WTC11 (cell line): ENCODE measurements around the gene PRUNE2. TPM values are rescaled to one million over a fixed set of nuclear protein-coding genes. Genes with fewer than 3 reads are reported as not detected.

Source experiments
- ATAC-seq: fragments of 200-7000 bp; cut with Tn5 transposase; 2 replicates; pipeline ENCODE4 v1.10.0; 2021; ENCODE audit warnings: mild to moderate bottlenecking, moderate library complexity
- CTCF ChIA-PET: fragments of 300-600 bp; sonication (Branson Sonifier 250); formaldehyde crosslinking; loops from one replicate; lab custom pipeline; 2021; ENCODE audit warnings: antibody characterized with exemption; lab: Charles Lee
- POLR2A ChIA-PET: fragments of 350-600 bp; sonication (Branson Sonifier 250); formaldehyde crosslinking; loops from one replicate; lab custom pipeline; 2021; ENCODE audit warnings: antibody characterized with exemption; lab: Charles Lee
- DNase-seq: peaks from one replicate; pipeline ENCODE4 v3.0.0; 2021; ENCODE audit warnings: low spot score
- H3K27ac Mint-ChIP-seq: 2 replicates; pipeline ENCODE4 v1.8.0; 2021; ENCODE audit warnings: mixed read lengths
- H3K27me3 Mint-ChIP-seq: 2 replicates; pipeline ENCODE4 v1.8.0; 2021; ENCODE audit warnings: low read depth, mild to moderate bottlenecking, moderate library complexity, mixed read lengths
- H3K36me3 Mint-ChIP-seq: 2 replicates; pipeline ENCODE4 v1.8.0; 2021; ENCODE audit warnings: mixed read lengths
- H3K4me1 Mint-ChIP-seq: 2 replicates; pipeline ENCODE4 v1.8.0; 2022; ENCODE audit warnings: mixed read lengths
- H3K4me3 Mint-ChIP-seq: 2 replicates; pipeline ENCODE4 v1.8.0; 2021; ENCODE audit warnings: mild to moderate bottlenecking, moderate library complexity, mixed read lengths
- H3K9me3 Mint-ChIP-seq: 2 replicates; pipeline ENCODE4 v1.8.0; 2021; ENCODE audit warnings: mixed read lengths
- CREB1 ChIP-seq: sonication (generic); formaldehyde crosslinking; IDR thresholded peaks from 2 replicates; pipeline ENCODE4 v1.8.0; 2023; ENCODE audit warnings: mild to moderate bottlenecking, missing genetic modification reagents
- EMX1 ChIP-seq: fragments of 250-450 bp; sonication (Bioruptor Pico); IDR thresholded peaks from 2 replicates; pipeline ENCODE4 v1.8.0; 2021; ENCODE audit warnings: mild to moderate bottlenecking
- ERG ChIP-seq: fragments of 250-450 bp; sonication (Bioruptor Pico); IDR thresholded peaks from 2 replicates; pipeline ENCODE4 v1.8.0; 2021; ENCODE audit warnings: mild to moderate bottlenecking
- FOXP1 ChIP-seq: sonication (generic); formaldehyde crosslinking; IDR thresholded peaks from 2 replicates; pipeline ENCODE4 v1.8.0; 2022; ENCODE audit warnings: missing genetic modification reagents, mild to moderate bottlenecking, moderate library complexity, borderline replicate concordance
- GABPB1 ChIP-seq: sonication (generic); formaldehyde crosslinking; IDR thresholded peaks from 2 replicates; pipeline ENCODE4 v1.8.1; 2023; ENCODE audit warnings: mild to moderate bottlenecking, missing genetic modification reagents
- MAX ChIP-seq: sonication (generic); formaldehyde crosslinking; IDR thresholded peaks from 2 replicates; pipeline ENCODE4 v1.8.0; 2022; ENCODE audit warnings: mild to moderate bottlenecking, missing genetic modification reagents
- NFATC4 ChIP-seq: fragments of 250-450 bp; sonication (Bioruptor Pico); IDR thresholded peaks from 2 replicates; pipeline ENCODE4 v1.9.0; 2021; ENCODE audit warnings: mild to moderate bottlenecking
- NFYB ChIP-seq: sonication (generic); formaldehyde crosslinking; conservative IDR thresholded peaks from 2 replicates; pipeline ENCODE4 v1.8.0; 2022; ENCODE audit warnings: low read depth, missing genetic modification reagents
- RORB ChIP-seq: fragments of 250-450 bp; sonication (Bioruptor Pico); IDR thresholded peaks from 2 replicates; pipeline ENCODE4 v1.9.0; 2021; ENCODE audit warnings: mild to moderate bottlenecking
- TCF7 ChIP-seq: sonication (generic); formaldehyde crosslinking; IDR thresholded peaks from 2 replicates; pipeline ENCODE4 v1.8.0; 2022; ENCODE audit warnings: mild to moderate bottlenecking, low read depth, missing genetic modification reagents, moderate library complexity
- ZBTB43 ChIP-seq: sonication (generic); formaldehyde crosslinking; IDR thresholded peaks from 2 replicates; pipeline ENCODE4 v1.8.1; 2023; ENCODE audit warnings: mild to moderate bottlenecking, missing genetic modification reagents
- ZNF281 ChIP-seq: sonication (generic); formaldehyde crosslinking; IDR thresholded peaks from 2 replicates; pipeline ENCODE4 v1.8.0; 2023; ENCODE audit warnings: mild to moderate bottlenecking, missing genetic modification reagents
- ZNF423 ChIP-seq: fragments of 250-450 bp; sonication (Bioruptor Pico); IDR thresholded peaks from 2 replicates; pipeline ENCODE4 v2.1.2; 2022; ENCODE audit warnings: mild to moderate bottlenecking, moderate library complexity
- total RNA-seq: library from RNA; stranded (reverse); gene quantifications from 3 replicates; pipeline ENCODE4 v1.2.3, GENCODE V29; 2021
- TF ChIP-seq, protein P1 (sequence below): sonication (generic); formaldehyde crosslinking; IDR thresholded peaks from 2 replicates; pipeline ENCODE4 v1.8.1; 2023; ENCODE audit warnings: mild to moderate bottlenecking, moderate library complexity, missing genetic modification reagents
- TF ChIP-seq, protein P2 (sequence below): sonication (generic); formaldehyde crosslinking; IDR thresholded peaks from 2 replicates; pipeline ENCODE4 v1.8.0; 2022; ENCODE audit warnings: mild to moderate bottlenecking, missing genetic modification reagents

Gene PRUNE2
- total RNA-seq, 1 experiment from 2014 or later = 13.1 TPM

GRCh38 chr9:76561900-76562299 lies 344.0 kb downstream of the PRUNE2 start:
- H3K27ac Mint-ChIP-seq = no peak overlapping the region
- no peak overlapping the region for H3K4me3 Mint-ChIP-seq
- ChIA-PET POLR2A (no interaction called here), CTCF (no interaction called here)
- peaks cover 14% of the 10 kb centered on the region for H3K9me3 Mint-ChIP-seq
- H3K27me3 Mint-ChIP-seq = no peaks in the 10 kb centered on the region
- TF ChIP-seq NFATC4 (CRISPR knock-in tag) (no peak), ZBTB43 (no peak), ZNF281 (CRISPR knock-in tag) (no peak), EMX1 (CRISPR knock-in tag) (no peak), RORB (no peak), FOXP1 (CRISPR knock-in tag) (no peak), NFYB (CRISPR knock-in tag) (no peak), GABPB1 (CRISPR knock-in tag) (no peak), TCF7 (CRISPR knock-in tag) (no peak), MAX (CRISPR knock-in tag) (no peak), CREB1 (CRISPR knock-in tag) (no peak), ZNF423 (CRISPR knock-in tag) (no peak), ERG (CRISPR knock-in tag) (no peak)
- TF ChIP-seq, protein P1, sequence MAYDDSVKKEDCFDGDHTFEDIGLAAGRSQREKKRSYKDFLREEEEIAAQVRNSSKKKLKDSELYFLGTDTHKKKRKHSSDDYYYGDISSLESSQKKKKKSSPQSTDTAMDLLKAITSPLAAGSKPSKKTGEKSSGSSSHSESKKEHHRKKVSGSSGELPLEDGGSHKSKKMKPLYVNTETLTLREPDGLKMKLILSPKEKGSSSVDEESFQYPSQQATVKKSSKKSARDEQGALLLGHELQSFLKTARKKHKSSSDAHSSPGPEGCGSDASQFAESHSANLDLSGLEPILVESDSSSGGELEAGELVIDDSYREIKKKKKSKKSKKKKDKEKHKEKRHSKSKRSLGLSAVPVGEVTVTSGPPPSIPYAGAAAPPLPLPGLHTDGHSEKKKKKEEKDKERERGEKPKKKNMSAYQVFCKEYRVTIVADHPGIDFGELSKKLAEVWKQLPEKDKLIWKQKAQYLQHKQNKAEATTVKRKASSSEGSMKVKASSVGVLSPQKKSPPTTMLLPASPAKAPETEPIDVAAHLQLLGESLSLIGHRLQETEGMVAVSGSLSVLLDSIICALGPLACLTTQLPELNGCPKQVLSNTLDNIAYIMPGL (CRISPR knock-in tag) = no peak
- TF ChIP-seq, protein P2, sequence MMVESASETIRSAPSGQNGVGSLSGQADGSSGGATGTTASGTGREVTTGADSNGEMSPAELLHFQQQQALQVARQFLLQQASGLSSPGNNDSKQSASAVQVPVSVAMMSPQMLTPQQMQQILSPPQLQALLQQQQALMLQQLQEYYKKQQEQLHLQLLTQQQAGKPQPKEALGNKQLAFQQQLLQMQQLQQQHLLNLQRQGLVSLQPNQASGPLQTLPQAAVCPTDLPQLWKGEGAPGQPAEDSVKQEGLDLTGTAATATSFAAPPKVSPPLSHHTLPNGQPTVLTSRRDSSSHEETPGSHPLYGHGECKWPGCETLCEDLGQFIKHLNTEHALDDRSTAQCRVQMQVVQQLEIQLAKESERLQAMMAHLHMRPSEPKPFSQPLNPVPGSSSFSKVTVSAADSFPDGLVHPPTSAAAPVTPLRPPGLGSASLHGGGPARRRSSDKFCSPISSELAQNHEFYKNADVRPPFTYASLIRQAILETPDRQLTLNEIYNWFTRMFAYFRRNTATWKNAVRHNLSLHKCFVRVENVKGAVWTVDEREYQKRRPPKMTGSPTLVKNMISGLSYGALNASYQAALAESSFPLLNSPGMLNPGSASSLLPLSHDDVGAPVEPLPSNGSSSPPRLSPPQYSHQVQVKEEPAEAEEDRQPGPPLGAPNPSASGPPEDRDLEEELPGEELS (CRISPR knock-in tag) = no peak
- ATAC-seq (no peak), DNase-seq (no peak)
- H3K36me3 Mint-ChIP-seq = peaks cover 2% of the 10 kb centered on the region; the same call in 1 of the 2 replicates
- H3K4me1 Mint-ChIP-seq = peaks cover 17% of the 10 kb centered on the region

Other genes starting within 250 kb of the PRUNE2 start
- not detected in 3 replicates for gene PCA3, start 141.7 kb downstream of the PRUNE2 start, total RNA-seq
- gene FOXB2, start 113.5 kb upstream of the PRUNE2 start, total RNA-seq = 0.22 to 0.50 TPM in 2 of 3 replicates, not detected in the other